ENCODE measurements around the gene LHX4.

DNA sequence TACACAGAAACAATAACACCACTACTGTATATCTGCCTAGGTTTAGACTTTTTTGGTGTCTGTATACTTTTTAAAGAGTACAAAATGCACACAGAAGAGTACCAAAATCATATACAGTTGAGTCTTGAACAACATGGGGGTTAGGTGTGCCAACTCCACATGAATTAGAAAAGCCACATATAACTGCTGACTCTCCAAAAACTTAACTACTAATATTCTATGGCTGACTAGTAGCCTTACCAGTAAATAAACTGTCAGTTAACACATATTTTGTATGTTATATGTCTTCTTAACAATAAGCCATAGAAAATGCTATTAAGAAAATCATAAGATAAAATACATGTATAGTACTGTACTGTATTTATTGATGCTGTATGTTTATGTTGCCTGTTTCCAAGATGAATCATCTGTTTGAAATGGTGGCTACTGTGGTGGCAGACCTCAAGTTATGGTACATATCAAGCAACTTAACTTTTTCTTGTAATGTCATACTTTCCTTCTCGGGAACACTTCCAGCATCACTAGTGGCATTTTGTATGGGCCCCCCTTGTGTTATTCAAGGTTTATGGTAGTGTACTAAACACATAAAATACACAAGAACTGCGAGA, 71.2 kb downstream of the LHX4 start:
- no peak for TF ChIP-seq ELF1 (tag; IDR thresholded peaks at IDR 0.05)
- TF ChIP-seq YY1 (IDR thresholded peaks at IDR 0.05; ENCODE audit: borderline replicate concordance in 1 of 3, control insufficient read depth in 1 of 3, extremely low read depth in 1 of 3, insufficient read depth in 3 of 3, insufficient read length in 1 of 3, insufficient replicate concordance in 2 of 3, low read depth in 1 of 3, low read length in 2 of 3) = no peak
- TF ChIP-seq, protein P1, sequence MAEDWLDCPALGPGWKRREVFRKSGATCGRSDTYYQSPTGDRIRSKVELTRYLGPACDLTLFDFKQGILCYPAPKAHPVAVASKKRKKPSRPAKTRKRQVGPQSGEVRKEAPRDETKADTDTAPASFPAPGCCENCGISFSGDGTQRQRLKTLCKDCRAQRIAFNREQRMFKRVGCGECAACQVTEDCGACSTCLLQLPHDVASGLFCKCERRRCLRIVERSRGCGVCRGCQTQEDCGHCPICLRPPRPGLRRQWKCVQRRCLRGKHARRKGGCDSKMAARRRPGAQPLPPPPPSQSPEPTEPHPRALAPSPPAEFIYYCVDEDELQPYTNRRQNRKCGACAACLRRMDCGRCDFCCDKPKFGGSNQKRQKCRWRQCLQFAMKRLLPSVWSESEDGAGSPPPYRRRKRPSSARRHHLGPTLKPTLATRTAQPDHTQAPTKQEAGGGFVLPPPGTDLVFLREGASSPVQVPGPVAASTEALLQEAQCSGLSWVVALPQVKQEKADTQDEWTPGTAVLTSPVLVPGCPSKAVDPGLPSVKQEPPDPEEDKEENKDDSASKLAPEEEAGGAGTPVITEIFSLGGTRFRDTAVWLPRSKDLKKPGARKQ (CRISPR knock-in tag; IDR thresholded peaks at IDR 0.05) = no peak
- TF ChIP-seq, protein P2, sequence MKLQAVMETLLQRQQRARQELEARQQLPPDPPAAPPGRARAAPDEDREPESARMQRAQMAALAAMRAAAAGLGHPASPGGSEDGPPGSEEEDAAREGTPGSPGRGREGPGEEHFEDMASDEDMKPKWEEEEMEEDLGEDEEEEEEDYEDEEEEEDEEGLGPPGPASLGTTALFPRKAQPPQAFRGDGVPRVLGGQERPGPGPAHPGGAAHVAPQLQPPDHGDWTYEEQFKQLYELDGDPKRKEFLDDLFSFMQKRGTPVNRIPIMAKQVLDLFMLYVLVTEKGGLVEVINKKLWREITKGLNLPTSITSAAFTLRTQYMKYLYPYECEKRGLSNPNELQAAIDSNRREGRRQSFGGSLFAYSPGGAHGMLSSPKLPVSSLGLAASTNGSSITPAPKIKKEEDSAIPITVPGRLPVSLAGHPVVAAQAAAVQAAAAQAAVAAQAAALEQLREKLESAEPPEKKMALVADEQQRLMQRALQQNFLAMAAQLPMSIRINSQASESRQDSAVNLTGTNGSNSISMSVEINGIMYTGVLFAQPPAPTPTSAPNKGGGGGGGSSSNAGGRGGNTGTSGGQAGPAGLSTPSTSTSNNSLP (IDR thresholded peaks at IDR 0.05; ENCODE audit: borderline replicate concordance, low read depth, low read length) = no peak
- no peak for TF ChIP-seq POLR2A (conservative IDR thresholded peaks at IDR 0.05)
- TF ChIP-seq, protein P3, sequence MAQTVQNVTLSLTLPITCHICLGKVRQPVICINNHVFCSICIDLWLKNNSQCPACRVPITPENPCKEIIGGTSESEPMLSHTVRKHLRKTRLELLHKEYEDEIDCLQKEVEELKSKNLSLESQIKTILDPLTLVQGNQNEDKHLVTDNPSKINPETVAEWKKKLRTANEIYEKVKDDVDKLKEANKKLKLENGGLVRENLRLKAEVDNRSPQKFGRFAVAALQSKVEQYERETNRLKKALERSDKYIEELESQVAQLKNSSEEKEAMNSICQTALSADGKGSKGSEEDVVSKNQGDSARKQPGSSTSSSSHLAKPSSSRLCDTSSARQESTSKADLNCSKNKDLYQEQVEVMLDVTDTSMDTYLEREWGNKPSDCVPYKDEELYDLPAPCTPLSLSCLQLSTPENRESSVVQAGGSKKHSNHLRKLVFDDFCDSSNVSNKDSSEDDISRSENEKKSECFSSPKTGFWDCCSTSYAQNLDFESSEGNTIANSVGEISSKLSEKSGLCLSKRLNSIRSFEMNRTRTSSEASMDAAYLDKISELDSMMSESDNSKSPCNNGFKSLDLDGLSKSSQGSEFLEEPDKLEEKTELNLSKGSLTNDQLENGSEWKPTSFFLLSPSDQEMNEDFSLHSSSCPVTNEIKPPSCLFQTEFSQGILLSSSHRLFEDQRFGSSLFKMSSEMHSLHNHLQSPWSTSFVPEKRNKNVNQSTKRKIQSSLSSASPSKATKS (CRISPR knock-in tag; IDR thresholded peaks at IDR 0.05) = no peak
- TF ChIP-seq, protein P4, sequence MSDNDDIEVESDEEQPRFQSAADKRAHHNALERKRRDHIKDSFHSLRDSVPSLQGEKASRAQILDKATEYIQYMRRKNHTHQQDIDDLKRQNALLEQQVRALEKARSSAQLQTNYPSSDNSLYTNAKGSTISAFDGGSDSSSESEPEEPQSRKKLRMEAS (CRISPR knock-in tag; IDR thresholded peaks at IDR 0.05) = no peak

Measured in K562 (cell line).